Calu3 (cell line): ENCODE results near the gene FBXO9. TPM values are rescaled to one million over a fixed set of nuclear protein-coding genes. Genes with fewer than 3 reads are reported as not detected.

Experiments used
- BruUV-seq: library from RNA; stranded (reverse); fragments of 400-500 nt; replicated peaks from 2 replicates; lab custom pipeline; 2021; lab: Mats Ljungman, UMichigan
- CTCF ChIA-PET: fragments of 300-600 bp; sonication (Branson Sonifier 250); formaldehyde crosslinking; loops from one replicate; lab custom pipeline; 2022; ENCODE audit warnings: antibody characterized with exemption; lab: Charles Lee
- DNase-seq: peaks from one replicate; pipeline ENCODE4 v3.0.0; 2022
- H3K27ac Mint-ChIP-seq: one replicate; pipeline ENCODE4 v1.8.0; 2022; ENCODE audit warnings: mixed read lengths; ENCODE audit not compliant: unreplicated experiment
- H3K27me3 Mint-ChIP-seq: one replicate; pipeline ENCODE4 v1.8.0; 2022; ENCODE audit warnings: mixed read lengths; ENCODE audit not compliant: unreplicated experiment
- H3K36me3 Mint-ChIP-seq: one replicate; pipeline ENCODE4 v1.8.0; 2022; ENCODE audit warnings: mild to moderate bottlenecking, moderate library complexity, mixed read lengths; ENCODE audit not compliant: insufficient read depth, unreplicated experiment
- H3K4me1 Mint-ChIP-seq: one replicate; pipeline ENCODE4 v1.8.0; 2022; ENCODE audit warnings: mild to moderate bottlenecking, low read depth, mixed read lengths; ENCODE audit not compliant: unreplicated experiment
- H3K4me3 Mint-ChIP-seq: one replicate; pipeline ENCODE4 v1.8.0; 2022; ENCODE audit warnings: mild to moderate bottlenecking, low read depth, moderate library complexity, mixed read lengths; ENCODE audit not compliant: unreplicated experiment
- H3K9me3 Mint-ChIP-seq: one replicate; pipeline ENCODE4 v1.8.0; 2022; ENCODE audit warnings: low read depth, mixed read lengths; ENCODE audit not compliant: unreplicated experiment
- CTCF ChIP-seq: fragments of 200-600 bp; IDR thresholded peaks from one replicate; pipeline ENCODE4 v1.8.0; 2022; ENCODE audit warnings: antibody characterized with exemption; ENCODE audit not compliant: unreplicated experiment
- intact Hi-C: fragments of 100-400 bp; cut with micrococcal nuclease; formaldehyde crosslinking; loops from one replicate; pipeline ENCODE4 v1.10.0; 2022; ENCODE audit not compliant: unreplicated experiment
- total RNA-seq: library from RNA; stranded (reverse); gene quantifications from 2 replicates; pipeline ENCODE4 v1.2.3, GENCODE V29; 2022

Gene FBXO9
- total RNA-seq, 1 experiment from 2014 or later = 94.5 TPM

- intact Hi-C loops = no loop called here
- H3K9me3 Mint-ChIP-seq = no peaks in the 10 kb centered on the region
- peaks cover 34% of the 10 kb centered on the region for H3K36me3 Mint-ChIP-seq
- CTCF ChIA-PET = no interaction called here
- no peak overlapping the region for H3K4me3 Mint-ChIP-seq
- no peaks in the 10 kb centered on the region for H3K27me3 Mint-ChIP-seq
- H3K27ac Mint-ChIP-seq = no peak overlapping the region
- H3K4me1 Mint-ChIP-seq = no peaks in the 10 kb centered on the region
- no peak for DNase-seq
- BruUV-seq = no TSS peak
- no peak for TF ChIP-seq CTCF
Observed at GRCh38 chr6:53089948-53090347, 24.7 kb downstream of the FBXO9 start.

GRCh38 chr6:53090576-53090975, 25.4 kb downstream of the FBXO9 start:
- no peaks in the 10 kb centered on the region for H3K9me3 Mint-ChIP-seq
- no TSS peak for BruUV-seq
- intact Hi-C loops = no loop called here
- H3K27ac Mint-ChIP-seq = no peak overlapping the region
- no peaks in the 10 kb centered on the region for H3K27me3 Mint-ChIP-seq
- peaks cover 34% of the 10 kb centered on the region for H3K36me3 Mint-ChIP-seq
- CTCF ChIA-PET = no interaction called here
- no peaks in the 10 kb centered on the region for H3K4me1 Mint-ChIP-seq
- no peak overlapping the region for H3K4me3 Mint-ChIP-seq
- no peak for DNase-seq
- TF ChIP-seq CTCF = no peak

- no peak for TF ChIP-seq CTCF
- peaks cover 12% of the 10 kb centered on the region for H3K36me3 Mint-ChIP-seq
- intact Hi-C loops = no loop called here
- no TSS peak for BruUV-seq
- no peaks in the 10 kb centered on the region for H3K9me3 Mint-ChIP-seq
- no peak overlapping the region for H3K27ac Mint-ChIP-seq
- H3K27me3 Mint-ChIP-seq = no peaks in the 10 kb centered on the region
- no peak overlapping the region for H3K4me3 Mint-ChIP-seq
- CTCF ChIA-PET = no interaction called here
- no peak for DNase-seq
- no peaks in the 10 kb centered on the region for H3K4me1 Mint-ChIP-seq
Observed at GRCh38 chr6:53095270-53095669, 30.1 kb downstream of the FBXO9 start.

GRCh38 chr6:53095716-53096115, 30.5 kb downstream of the FBXO9 start:
- DNase-seq = no peak
- TF ChIP-seq CTCF = no peak
- peaks cover 13% of the 10 kb centered on the region for H3K36me3 Mint-ChIP-seq
- no peaks in the 10 kb centered on the region for H3K4me1 Mint-ChIP-seq
- BruUV-seq = no TSS peak
- H3K27ac Mint-ChIP-seq = no peak overlapping the region
- no peaks in the 10 kb centered on the region for H3K9me3 Mint-ChIP-seq
- intact Hi-C loops = no loop called here
- CTCF ChIA-PET = no interaction called here
- H3K27me3 Mint-ChIP-seq = no peaks in the 10 kb centered on the region
- H3K4me3 Mint-ChIP-seq = no peak overlapping the region

- Mint-ChIP-seq H3K4me3 (no peak overlapping the region), H3K36me3 (peaks cover 5% of the 10 kb centered on the region), H3K9me3 (no peaks in the 10 kb centered on the region), H3K27ac (no peak overlapping the region), H3K27me3 (no peaks in the 10 kb centered on the region), H3K4me1 (no peaks in the 10 kb centered on the region)
- no peak for TF ChIP-seq CTCF
- no TSS peak for BruUV-seq
- intact Hi-C loops = no loop called here
- DNase-seq = no peak
- CTCF ChIA-PET = no interaction called here
Observed at GRCh38 chr6:53100561-53100960, 35.4 kb downstream of the FBXO9 start.
